Epithelial cell of esophagus (primary cell): ENCODE data around the gene ARF1.
A peak's percentile ranks its signal among the peaks of the same experiment; 100 is the strongest.

Experiments used
- DNase-seq: peaks from one replicate; pipeline ENCODE4 v3.0.0; 2010; ENCODE audit warnings: low read depth
- H3K4me3 ChIP-seq: 2 replicates; pipeline ENCODE4 v1.5.1; 2011; ENCODE audit warnings: mild to moderate bottlenecking, low read length, control low read depth
- TF ChIP-seq, protein P1 (sequence below): IDR thresholded peaks from 2 replicates; pipeline ENCODE4 v1.5.1; 2011; ENCODE audit warnings: low read depth, mild to moderate bottlenecking, low read length, control low read depth, inconsistent platforms; ENCODE audit not compliant: insufficient read depth; ENCODE audit errors: missing control alignments

The ARF1 gene

DNA sequence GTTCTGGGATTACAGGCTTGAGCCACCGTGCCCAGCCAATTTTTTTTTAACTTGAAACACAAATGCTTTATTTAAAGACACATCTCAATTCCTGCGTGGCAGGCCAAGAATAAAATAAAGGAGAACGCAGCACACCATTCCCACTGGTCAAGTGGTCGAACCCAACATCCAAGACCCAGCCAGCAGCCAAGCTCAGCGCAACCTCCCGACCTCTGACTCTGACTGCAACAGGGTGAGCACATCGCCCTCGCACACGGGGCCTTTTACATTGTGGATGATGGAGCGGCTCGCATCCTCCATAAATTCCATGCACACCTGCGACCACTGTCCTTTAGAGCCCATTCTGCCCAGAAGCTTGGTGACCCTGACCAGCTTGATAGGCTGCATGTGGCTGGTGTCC, 52.1 kb downstream of the ARF1 start:
- TF ChIP-seq, protein P1, sequence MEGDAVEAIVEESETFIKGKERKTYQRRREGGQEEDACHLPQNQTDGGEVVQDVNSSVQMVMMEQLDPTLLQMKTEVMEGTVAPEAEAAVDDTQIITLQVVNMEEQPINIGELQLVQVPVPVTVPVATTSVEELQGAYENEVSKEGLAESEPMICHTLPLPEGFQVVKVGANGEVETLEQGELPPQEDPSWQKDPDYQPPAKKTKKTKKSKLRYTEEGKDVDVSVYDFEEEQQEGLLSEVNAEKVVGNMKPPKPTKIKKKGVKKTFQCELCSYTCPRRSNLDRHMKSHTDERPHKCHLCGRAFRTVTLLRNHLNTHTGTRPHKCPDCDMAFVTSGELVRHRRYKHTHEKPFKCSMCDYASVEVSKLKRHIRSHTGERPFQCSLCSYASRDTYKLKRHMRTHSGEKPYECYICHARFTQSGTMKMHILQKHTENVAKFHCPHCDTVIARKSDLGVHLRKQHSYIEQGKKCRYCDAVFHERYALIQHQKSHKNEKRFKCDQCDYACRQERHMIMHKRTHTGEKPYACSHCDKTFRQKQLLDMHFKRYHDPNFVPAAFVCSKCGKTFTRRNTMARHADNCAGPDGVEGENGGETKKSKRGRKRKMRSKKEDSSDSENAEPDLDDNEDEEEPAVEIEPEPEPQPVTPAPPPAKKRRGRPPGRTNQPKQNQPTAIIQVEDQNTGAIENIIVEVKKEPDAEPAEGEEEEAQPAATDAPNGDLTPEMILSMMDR, result no peak
- no peak for DNase-seq
- no peak overlapping the region for H3K4me3 ChIP-seq

DNA sequence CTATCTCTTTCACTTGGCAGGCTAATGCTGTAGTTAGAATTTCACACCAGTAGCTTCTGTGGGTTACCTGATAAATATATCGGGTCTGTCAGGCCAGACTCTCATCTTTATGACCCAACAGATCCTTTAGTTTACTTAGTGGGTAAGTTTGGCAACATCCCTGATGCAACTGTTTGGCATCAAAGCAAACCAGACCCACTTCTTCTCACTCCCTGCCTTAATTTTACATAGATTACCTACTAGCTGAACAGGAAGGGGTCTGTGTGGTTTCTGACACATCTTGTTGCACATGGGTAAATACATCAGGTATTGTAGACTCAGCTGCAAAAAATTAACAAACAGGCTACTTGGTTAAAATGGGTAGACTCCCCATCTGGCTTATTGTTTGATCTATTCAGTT, 54.4 kb downstream of the ARF1 start:
- no peak overlapping the region for H3K4me3 ChIP-seq
- peak; percentile 35 for DNase-seq
- TF ChIP-seq, protein P1, result no peak

DNA sequence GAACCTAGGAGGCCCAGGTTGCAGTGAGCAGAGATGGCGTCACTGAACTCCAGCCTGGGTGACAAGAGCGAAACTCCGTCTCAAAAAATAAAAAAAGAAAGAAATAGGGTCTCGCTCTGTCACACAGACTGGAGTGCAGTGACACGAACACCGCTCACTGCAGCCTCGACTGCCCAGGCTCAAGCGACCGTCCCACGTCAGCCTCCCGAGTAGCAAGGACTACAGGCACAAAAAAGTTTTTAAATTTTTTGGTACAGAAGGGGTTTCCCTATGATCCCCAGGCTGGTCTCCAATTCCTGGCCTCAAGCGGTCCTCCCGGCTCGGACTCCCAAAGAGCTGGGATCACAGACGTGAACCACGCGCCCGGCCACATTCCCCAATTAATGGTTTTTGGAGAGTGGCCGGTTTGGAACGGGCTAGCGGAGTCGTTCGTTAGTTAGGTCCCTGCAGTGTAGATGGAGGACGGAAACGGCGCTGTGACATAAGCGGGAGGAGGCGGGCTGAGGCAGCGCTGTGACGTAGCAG, 57.0 kb downstream of the ARF1 start:
- TF ChIP-seq, protein P1, result no peak
- peak overlapping the region; percentile 71 for H3K4me3 ChIP-seq
- no peak for DNase-seq

- TF ChIP-seq, protein P1, result peak; percentile 19
- H3K4me3 ChIP-seq, result peak within 1 kb of the TSS; percentile 95
- DNase-seq, result peak; percentile 100
Measured at GRCh38 chr1:228139931-228140723, 57.6 kb downstream of the ARF1 start, which contains the start of gene GUK1. TSS of gene GUK1 (plus strand) at chr1:228140279. CDS start at chr1:228140303, 24 bp downstream.

DNA sequence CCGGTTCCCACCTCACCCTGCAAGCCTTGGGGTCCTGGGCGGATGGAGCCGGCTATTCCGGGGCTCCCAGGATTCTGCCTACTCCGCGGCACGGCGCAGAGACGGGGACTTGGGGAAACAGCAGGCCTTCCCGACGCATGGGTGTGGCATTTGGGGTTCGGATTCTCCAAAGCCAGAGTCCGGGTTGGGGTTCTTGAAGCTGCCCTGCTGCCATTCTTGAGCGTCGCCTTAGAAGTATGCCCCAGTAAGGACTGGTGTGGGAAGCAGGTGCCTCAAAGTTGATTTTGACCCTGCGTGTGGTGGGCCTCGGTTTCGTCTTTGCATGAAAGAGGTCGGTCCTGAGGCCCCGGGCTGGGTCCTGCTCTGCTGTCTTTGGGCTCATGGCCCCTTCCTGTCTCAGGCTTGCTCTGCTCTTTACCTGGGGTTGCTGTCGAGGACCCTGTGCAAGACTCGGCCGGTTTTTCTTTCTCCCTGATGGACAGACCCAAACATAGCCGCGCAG, 58.3 kb downstream of the ARF1 start:
- peak overlapping the region; percentile 95 for H3K4me3 ChIP-seq
- no peak for DNase-seq
- TF ChIP-seq, protein P1, result no peak

- peak overlapping the region; percentile 95 for H3K4me3 ChIP-seq
- TF ChIP-seq, protein P1, result no peak
- peak; percentile 29 for DNase-seq
Measured at GRCh38 chr1:228141226-228142044, 58.9 kb downstream of the ARF1 start.
